ENCODE measurements around the gene TCAF1. TPM values are rescaled to one million over a fixed set of nuclear protein-coding genes. Genes with fewer than 3 reads are reported as not detected.
"Not testable (repeated sequence)": the region's sequence is repeated elsewhere in the genome, so short reads cannot be mapped to it uniquely, and the experiment has no call there.

TCAF1 gene
- total and polyA plus RNA-seq, 12 donors, result 41.3 to 177 (median 117) TPM

GRCh38 chr7:143810639-143811038 is 91.3 kb downstream of the TCAF1 start:
- H3K27me3 ChIP-seq; H3K27ac ChIP-seq; DNase-seq; H3K36me3 ChIP-seq (replicated peaks in 1 of 2); H3K4me1 ChIP-seq (replicated peaks in 1 of 2); H3K9me3 ChIP-seq (replicated peaks in 1 of 3); intact Hi-C loops (cut with DNase I); H3K4me3 ChIP-seq: not testable (repeated sequence)
- no CpG with 5 or more reads among the region's 6 CpGs for WGBS, 4 donors

- H3K27me3 ChIP-seq; intact Hi-C loops (cut with DNase I); H3K27ac ChIP-seq; H3K4me3 ChIP-seq; H3K9me3 ChIP-seq (replicated peaks in 1 of 3); H3K36me3 ChIP-seq (replicated peaks in 1 of 2); H3K4me1 ChIP-seq (replicated peaks in 1 of 2); DNase-seq: not testable (repeated sequence)
- no CpG with 5 or more reads among the region's 5 CpGs for WGBS, 4 donors
Measured at GRCh38 chr7:143806664-143807071, 95.3 kb downstream of the TCAF1 start.

Other genes with a start within 250 kb of the TCAF1 start
- gene CTAGE6, start 144.5 kb downstream of the TCAF1 start, total RNA-seq, result 1 to 10 TPM in 4 of 9 donors, under 1 TPM in 3, not detected in 2; 0.28 to 3.6 (median 1.1) TPM
- gene CTAGE6, start 144.5 kb downstream of the TCAF1 start, polyA plus RNA-seq, result under 1 TPM; 0.07 to 0.24 (median 0.13) TPM
- not detected for gene OR2F2, start 33.1 kb upstream of the TCAF1 start, total RNA-seq
- not detected for gene OR2F2, start 33.1 kb upstream of the TCAF1 start, polyA plus RNA-seq
- gene OR2F1, start 52.7 kb upstream of the TCAF1 start, total RNA-seq, result under 1 TPM in 1 of 9 donors, not detected in 8; 0.06 TPM
- not detected for gene OR2F1, start 52.7 kb upstream of the TCAF1 start, polyA plus RNA-seq
- not detected for gene OR6B1, start 98.1 kb upstream of the TCAF1 start, total RNA-seq
- under 1 TPM in 1 of 3 donors, not detected in 2; under 0.01 TPM for gene OR6B1, start 98.1 kb upstream of the TCAF1 start, polyA plus RNA-seq
- under 1 TPM in 1 of 9 donors, not detected in 8; under 0.01 TPM for gene OR2A5, start 146.8 kb upstream of the TCAF1 start, total RNA-seq
- not detected for gene OR2A5, start 146.8 kb upstream of the TCAF1 start, polyA plus RNA-seq
- gene OR2A25, start 167.6 kb upstream of the TCAF1 start, total RNA-seq, result not detected
- gene OR2A25, start 167.6 kb upstream of the TCAF1 start, polyA plus RNA-seq, result not detected
- not detected for gene OR2A12, start 184.1 kb upstream of the TCAF1 start, total RNA-seq
- not detected for gene OR2A12, start 184.1 kb upstream of the TCAF1 start, polyA plus RNA-seq
- not detected for gene OR2A2, start 207.4 kb upstream of the TCAF1 start, total RNA-seq
- gene OR2A2, start 207.4 kb upstream of the TCAF1 start, polyA plus RNA-seq, result not detected
- not detected for gene OR2A14, start 221.0 kb upstream of the TCAF1 start, total RNA-seq
- gene OR2A14, start 221.0 kb upstream of the TCAF1 start, polyA plus RNA-seq, result not detected